Ascending aorta (tissue), 2 donors: ENCODE measurements around the gene RTEL1. TPM values are rescaled to one million over a fixed set of nuclear protein-coding genes. Genes with fewer than 3 reads are reported as not detected.

Experiments
- DNase-seq, 2 donors: peaks; one replicate each; pipeline ENCODE4 v3.0.0-alpha.2; 2019; ENCODE audit warnings: low spot score in 2 of 2
- H3K27ac ChIP-seq, 2 donors: fragments of 200-600 bp; sonication (generic); one replicate each; pipeline ENCODE4 v1.5.1; 2016 to 2017; ENCODE audit warnings: mild to moderate bottlenecking in 1 of 2
- H3K27me3 ChIP-seq: fragments of 200-600 bp; sonication (generic); one replicate; pipeline ENCODE4 v1.5.1; 2017
- H3K36me3 ChIP-seq, 2 donors: fragments of 200-600 bp; sonication (generic); one replicate each; pipeline ENCODE4 v1.5.1; 2016
- H3K4me1 ChIP-seq, 2 donors: fragments of 200-600 bp; sonication (generic); one replicate each; pipeline ENCODE4 v1.5.1; 2016 to 2017; ENCODE audit warnings: mild to moderate bottlenecking in 1 of 2
- H3K4me3 ChIP-seq, 2 donors: fragments of 200-600 bp; sonication (generic); one replicate each; pipeline ENCODE4 v1.5.1; 2016 to 2017; ENCODE audit warnings: mild to moderate bottlenecking in 1 of 2
- H3K9me3 ChIP-seq, 2 donors: fragments of 200-600 bp; sonication (generic); one replicate each; pipeline ENCODE4 v1.5.1; 2016
- intact Hi-C: fragments of 100-400 bp; cut with DNase I; formaldehyde crosslinking; loops from one replicate; pipeline ENCODE4 v1.15.1; 2023
- total RNA-seq: library from RNA; depleted of rRNA; stranded (reverse); fragments of >200 nt; gene quantifications from one replicate; pipeline ENCODE4 v1.1.0, GENCODE V29; 2016
- TF ChIP-seq, protein P1 (sequence below), 3 experiments: fragments of 200-600 bp in 2 of 3; fragments of 450-650 bp in 1 of 3; sonication (generic) in 2 of 3; IDR thresholded peaks; one replicate each; pipeline ENCODE4 v1.5.1; 2016 to 2019; ENCODE audit warnings: antibody characterized with exemption in 3 of 3, mild to moderate bottlenecking in 1 of 3, moderate library complexity in 1 of 3

Gene RTEL1
- total RNA-seq, 1 donor from 2014 or later, result 80.6 TPM

- Histone ChIP-seq H3K27me3 (no peaks in the 10 kb centered on the region), H3K9me3 (no peaks in the 10 kb centered on the region), H3K4me3 (peak overlapping the region; percentile 81 to 85), H3K36me3 (peaks cover 21 to 35% of the 10 kb centered on the region in 2 donors), H3K4me1 (peaks cover 17 to 24% of the 10 kb centered on the region in 2 donors), H3K27ac (peak overlapping the region; percentile 84 to 87)
- intact Hi-C loops, result loop anchor here (1.0 to 5.0 kb wide), 3 partner anchors 92 to 220 kb away; partner anchors contain the start of genes PPDPF and ZBTB46
- TF ChIP-seq, protein P1, sequence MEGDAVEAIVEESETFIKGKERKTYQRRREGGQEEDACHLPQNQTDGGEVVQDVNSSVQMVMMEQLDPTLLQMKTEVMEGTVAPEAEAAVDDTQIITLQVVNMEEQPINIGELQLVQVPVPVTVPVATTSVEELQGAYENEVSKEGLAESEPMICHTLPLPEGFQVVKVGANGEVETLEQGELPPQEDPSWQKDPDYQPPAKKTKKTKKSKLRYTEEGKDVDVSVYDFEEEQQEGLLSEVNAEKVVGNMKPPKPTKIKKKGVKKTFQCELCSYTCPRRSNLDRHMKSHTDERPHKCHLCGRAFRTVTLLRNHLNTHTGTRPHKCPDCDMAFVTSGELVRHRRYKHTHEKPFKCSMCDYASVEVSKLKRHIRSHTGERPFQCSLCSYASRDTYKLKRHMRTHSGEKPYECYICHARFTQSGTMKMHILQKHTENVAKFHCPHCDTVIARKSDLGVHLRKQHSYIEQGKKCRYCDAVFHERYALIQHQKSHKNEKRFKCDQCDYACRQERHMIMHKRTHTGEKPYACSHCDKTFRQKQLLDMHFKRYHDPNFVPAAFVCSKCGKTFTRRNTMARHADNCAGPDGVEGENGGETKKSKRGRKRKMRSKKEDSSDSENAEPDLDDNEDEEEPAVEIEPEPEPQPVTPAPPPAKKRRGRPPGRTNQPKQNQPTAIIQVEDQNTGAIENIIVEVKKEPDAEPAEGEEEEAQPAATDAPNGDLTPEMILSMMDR (IDR thresholded peaks at IDR 0.05), result peak in 2 of 3 experiments; percentile 15 to 30
- peak; percentile 72 to 95 for DNase-seq
These were observed 82.7 kb downstream of the RTEL1 start for GRCh38 chr20:63740627-63741353.

DNA sequence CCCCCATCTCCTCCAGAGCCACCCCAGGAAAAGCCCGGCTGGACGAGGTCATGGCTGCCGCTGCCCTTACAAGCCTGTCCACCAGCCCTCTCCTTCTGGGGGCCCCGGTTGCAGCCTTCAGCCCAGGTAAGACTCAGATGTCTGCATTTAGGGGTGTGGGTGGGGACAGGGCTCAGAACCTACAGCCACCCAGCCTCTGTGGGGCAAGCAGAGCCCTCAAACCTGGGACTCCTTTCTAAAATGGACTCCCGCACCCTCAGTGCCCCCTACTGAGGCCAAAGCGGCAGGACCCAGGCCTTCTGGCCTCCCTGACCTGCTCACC lies 83.2 kb downstream of the RTEL1 start:
- Histone ChIP-seq H3K4me3 (peak overlapping the region; percentile 81 to 85), H3K9me3 (no peaks in the 10 kb centered on the region), H3K4me1 (peaks cover 17 to 24% of the 10 kb centered on the region in 2 donors), H3K36me3 (peaks cover 19 to 29% of the 10 kb centered on the region in 2 donors), H3K27me3 (no peaks in the 10 kb centered on the region), H3K27ac (peak overlapping the region; percentile 84 to 87)
- TF ChIP-seq, protein P1 (IDR thresholded peaks at IDR 0.05), result no peak
- DNase-seq, result no peak
- intact Hi-C loops, result loop anchor here (2.0 to 5.0 kb wide), 2 partner anchors 91 to 221 kb away; partner anchors contain the start of genes PPDPF and ZBTB46

DNA sequence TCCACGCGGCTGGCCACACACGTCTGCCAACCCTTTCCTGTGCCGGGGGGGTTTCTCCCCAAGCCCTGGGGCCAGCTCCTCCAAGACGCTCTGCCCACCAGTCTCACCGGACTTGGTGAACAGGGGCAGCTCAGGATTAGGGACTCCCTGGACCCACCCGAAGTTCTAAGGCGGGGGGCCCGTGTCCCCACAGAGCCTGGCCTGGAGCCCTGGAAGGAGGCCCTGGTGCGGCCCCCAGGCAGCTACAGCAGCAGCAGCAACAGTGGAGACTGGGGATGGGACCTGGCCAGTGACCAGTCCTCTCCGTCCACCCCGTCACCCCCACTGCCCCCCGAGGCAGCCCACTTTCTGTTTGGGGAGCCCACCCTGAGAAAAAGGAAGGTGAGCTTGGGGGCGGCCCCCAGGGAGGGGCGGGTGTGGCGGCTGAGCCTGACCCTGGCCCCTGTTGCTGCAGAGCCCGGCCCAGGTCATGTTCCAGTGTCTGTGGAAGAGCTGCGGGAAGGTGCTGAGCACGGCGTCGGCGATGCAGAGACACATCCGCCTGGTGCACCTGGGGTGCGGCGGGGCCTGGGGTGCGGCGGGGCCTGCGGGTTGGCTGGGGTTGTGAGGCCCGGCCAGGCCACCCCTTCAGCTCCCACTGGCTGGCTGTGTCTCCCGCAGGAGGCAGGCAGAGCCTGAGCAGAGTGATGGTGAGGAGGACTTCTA lies 83.7 kb downstream of the RTEL1 start:
- Histone ChIP-seq H3K9me3 (no peaks in the 10 kb centered on the region), H3K27me3 (no peaks in the 10 kb centered on the region), H3K4me3 (peak overlapping the region; percentile 81 to 85), H3K4me1 (peaks cover 17 to 24% of the 10 kb centered on the region in 2 donors), H3K27ac (peak overlapping the region; percentile 84 to 87), H3K36me3 (peaks cover 19 to 29% of the 10 kb centered on the region in 2 donors)
- TF ChIP-seq, protein P1 (IDR thresholded peaks at IDR 0.05), result no peak
- DNase-seq, result peak in 1 of 2 donors; percentile 65
- intact Hi-C loops, result loop anchor here (2.0 to 5.0 kb wide), 2 partner anchors 90 to 221 kb away; partner anchors contain the start of genes PPDPF and ZBTB46

DNA sequence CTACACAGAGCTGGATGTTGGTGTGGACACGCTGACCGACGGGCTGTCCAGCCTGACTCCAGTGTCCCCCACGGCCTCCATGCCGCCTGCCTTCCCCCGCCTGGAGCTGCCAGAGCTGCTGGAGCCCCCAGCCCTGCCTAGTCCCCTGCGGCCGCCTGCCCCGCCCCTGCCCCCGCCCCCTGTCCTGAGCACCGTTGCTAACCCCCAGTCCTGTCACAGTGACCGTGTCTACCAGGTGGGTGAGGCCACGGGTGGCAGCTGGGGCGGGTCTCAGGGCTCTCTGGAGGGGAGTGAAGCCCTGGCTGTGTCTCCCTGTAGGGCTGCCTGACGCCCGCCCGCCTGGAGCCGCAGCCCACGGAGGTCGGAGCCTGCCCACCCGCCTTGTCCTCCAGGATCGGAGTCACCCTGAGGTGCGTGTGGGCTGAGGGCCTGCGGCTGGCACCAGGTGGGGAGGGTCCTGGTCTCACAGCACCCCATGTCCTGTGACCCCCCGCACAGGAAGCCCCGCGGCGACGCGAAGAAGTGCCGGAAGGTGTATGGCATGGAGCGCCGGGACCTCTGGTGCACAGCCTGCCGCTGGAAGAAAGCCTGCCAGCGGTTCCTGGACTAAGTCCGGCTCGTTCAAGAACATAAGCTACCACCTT lies 84.4 kb downstream of the RTEL1 start:
- peak in 1 of 2 donors; percentile 63 for DNase-seq
- intact Hi-C loops, result loop anchor here (5.0 kb wide), 1 partner anchor 90 kb away; the partner anchor contains the start of gene ZBTB46
- no peak overlapping the region for H3K27ac ChIP-seq
- peaks cover 17 to 24% of the 10 kb centered on the region in 2 donors for H3K4me1 ChIP-seq
- no peaks in the 10 kb centered on the region for H3K9me3 ChIP-seq
- H3K4me3 ChIP-seq, result no peak overlapping the region
- TF ChIP-seq, protein P1 (IDR thresholded peaks at IDR 0.05), result no peak
- no peaks in the 10 kb centered on the region for H3K27me3 ChIP-seq
- peaks cover 19 to 29% of the 10 kb centered on the region in 2 donors for H3K36me3 ChIP-seq

DNA sequence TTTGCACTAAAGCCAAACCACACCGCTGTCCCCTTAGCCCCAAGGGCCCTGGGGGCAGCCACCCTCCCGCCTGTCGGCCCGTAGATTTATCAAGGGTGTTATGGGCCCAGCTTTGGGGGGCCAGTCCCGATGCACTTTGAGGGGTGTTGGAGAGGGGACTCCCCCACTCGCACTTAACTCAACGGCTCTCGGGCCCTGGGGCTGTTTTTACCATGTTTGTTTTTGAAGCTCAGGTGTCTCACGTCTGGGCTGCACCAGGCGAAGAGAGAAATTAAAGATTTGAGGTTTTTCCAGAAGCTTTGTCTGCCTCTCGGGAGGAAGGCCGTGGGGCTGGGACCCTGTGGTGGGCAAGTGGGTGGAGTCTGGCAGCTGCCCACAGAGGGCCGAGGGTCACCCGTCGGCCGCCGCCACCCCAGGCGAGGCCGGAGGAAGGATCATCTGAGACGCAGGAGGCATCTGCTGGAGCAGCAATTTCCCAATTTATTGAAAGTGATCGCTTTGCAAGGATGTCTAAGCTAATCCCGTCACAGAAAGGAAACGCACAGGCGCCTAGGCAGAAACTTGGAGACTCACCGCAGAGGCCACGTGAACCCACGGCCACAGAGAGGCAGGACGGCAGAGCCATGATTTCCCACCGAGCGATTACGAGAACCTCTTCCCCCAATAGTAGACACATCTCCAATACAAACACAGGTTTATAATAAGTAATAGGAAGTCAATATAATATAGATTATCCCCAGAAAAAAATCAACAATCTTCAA lies 85.3 kb downstream of the RTEL1 start:
- no peak overlapping the region for H3K4me3 ChIP-seq
- intact Hi-C loops, result loop anchor here (5.0 kb wide), 1 partner anchor 89 kb away; the partner anchor contains the start of gene ZBTB46
- no peak overlapping the region for H3K27ac ChIP-seq
- DNase-seq, result no peak
- peaks cover 19 to 29% of the 10 kb centered on the region in 2 donors for H3K36me3 ChIP-seq
- no peaks in the 10 kb centered on the region for H3K27me3 ChIP-seq
- H3K9me3 ChIP-seq, result no peaks in the 10 kb centered on the region
- TF ChIP-seq, protein P1 (IDR thresholded peaks at IDR 0.05), result no peak
- H3K4me1 ChIP-seq, result peaks cover 15 to 21% of the 10 kb centered on the region in 2 donors
